GM19238 (cell line): ENCODE data around the gene CLEC2B.

Source experiments
- DNase-seq: peaks from one replicate; pipeline ENCODE4 v3.0.0; 2011; ENCODE audit warnings: low spot score; ENCODE audit not compliant: insufficient read length

CLEC2B gene

DNA sequence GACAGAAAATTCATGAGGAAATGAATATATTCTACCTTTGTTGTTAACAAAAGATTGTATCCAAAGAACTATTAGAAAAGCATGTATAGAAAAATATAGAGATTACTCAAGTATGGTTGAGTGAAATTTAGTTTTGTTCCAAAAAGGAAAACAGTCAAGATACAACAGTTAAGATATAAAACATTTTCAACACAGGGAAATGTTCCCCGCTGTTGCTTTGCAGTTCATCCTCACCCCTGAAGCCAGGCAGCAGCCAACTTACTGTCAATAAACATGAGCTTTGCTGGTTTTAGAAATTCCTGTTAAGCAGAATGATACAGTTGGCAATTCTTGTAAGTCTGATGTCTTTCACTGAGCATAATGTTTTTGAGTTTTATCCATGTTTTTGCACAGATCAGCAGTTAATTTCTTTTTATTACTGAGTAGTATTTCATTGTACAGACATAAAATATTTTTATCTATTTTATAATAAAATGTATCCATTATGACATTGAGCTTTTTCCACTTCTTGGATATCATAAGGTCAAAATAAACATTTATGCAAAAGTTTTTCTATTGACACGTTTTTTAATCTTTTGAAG lies 1.2 kb upstream of the CLEC2B start:
- no peak for DNase-seq

DNA sequence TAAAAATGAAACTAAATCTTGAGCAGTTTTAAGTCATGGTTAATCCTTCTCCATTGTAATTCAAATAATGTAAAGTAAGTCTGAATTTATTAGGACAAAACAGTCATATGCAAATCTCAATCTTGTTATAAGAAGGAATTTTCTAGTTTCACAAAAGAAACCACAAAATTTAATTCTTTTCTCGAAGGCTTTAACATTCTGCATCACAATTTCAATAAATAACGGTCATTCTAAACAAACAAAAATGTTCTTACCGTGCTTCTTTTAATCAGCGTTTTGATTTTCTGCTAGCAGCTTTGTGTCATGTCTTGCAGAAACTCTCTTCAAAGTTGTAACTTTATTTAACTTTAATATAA lies 225 bp downstream of the CLEC2B start:
- DNase-seq = no peak

DNA sequence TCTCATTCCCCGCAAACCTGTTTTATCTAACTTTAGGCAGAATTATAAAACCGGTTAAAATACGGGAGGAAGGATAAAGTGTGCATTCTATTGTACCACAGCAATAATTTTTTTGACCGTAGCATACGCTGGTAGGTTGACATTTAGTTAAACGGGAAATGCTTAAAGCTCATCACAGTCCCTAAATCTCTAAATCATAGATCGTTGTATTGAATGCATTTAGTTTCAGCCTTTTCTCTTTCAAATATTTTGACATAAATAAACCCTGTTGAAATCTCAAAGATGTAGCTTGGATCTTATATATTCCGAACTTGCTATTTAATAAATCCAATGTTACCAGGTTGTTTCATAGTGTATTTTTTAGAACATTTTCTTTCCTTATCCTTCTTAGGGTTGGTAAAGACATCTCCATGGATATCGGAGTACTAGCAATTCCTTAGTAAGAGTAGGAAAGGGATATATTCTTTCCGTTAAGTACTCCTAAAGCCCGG lies 798 bp downstream of the CLEC2B start:
- no peak for DNase-seq

DNA sequence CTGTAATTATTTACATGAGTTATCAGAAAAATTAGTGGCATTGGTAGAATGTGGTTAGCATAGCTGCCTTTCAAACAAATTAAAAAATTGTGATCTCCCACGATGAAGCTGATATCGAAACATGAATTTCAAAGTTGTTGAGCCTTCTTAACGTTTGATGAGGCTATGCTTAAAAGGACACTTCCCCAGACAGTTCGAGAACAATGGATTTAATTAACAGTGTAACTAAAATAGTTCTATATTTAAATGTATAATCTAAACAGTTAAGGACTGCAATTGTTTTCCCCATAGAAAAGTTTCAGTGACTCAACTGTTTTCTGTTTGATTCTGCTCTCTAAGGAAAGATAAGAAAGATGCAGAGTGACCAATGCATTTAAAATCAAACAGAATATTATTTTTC lies 1.6 kb downstream of the CLEC2B start:
- DNase-seq = no peak

DNA sequence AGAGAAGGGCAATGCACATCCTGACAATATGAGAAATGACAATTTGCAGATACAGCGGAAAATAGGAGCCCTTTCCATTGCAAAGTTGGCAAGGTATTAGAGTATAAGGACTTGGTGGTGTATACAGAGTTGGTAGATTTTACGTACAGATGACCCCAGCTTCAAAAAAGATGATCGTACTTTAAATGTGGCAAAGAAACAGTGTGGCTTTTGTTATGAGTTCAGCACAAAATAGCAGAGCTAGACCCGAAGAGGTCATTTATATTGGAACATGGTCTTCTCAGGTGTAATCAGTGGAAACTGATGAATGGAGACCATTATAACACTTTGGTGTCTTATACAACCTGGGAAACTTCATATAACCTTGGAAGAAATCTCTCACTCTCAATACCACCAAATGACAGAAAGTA lies 2.3 kb downstream of the CLEC2B start:
- no peak for DNase-seq

DNA sequence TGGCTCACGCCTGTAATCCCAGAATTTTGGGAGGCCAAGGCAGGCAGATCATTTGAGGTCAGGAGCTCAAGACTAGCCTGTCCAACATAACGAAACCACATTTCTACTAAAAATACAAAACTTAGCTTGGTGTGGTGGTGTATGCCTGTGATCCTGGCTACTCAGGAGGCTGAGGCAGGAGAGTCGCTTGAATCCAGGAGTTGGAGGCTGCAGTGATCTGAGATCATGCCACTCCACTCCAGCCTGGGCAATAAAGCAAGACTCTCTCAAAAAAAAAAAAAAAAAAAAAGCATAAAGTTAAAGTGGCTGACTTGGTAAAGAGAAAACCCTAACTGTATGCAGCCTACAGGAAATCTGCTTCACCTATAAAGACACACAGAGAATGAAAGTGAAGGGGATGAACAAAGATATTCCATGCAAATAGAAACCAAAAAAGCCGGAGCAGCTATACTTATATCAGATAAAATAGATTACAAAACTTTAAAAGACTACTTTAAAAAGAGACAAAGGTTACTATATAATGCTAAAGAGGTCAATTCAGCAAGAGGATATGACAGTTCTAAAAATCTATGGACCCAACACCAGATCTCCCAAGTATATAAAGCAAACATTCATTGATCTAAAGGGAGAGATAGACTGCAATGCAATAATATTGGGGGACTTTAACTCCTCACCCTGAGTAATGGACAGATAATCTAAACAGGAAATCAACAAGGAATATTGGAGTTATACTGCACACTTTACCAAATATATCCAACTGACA lies 4.1 kb downstream of the CLEC2B start:
- no peak for DNase-seq

DNA sequence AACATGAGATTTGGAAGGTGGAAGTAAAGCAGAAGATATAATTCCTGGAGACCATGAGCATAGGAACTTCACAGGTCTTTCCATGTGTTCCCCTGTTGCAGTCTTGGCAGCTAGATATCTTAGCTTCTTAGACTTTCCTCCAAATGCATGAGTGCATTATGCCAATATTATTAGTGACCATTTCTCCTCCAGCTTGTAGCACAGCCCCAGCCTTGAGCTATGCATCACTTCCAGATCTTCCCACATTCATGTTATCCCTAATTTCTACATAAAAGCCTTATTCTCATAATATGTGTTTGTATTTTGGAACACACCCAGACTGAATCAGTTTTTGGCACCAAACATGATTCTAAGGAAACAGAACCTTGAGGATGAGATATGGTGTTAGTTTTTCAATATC lies 11.0 kb downstream of the CLEC2B start:
- no peak for DNase-seq

DNA sequence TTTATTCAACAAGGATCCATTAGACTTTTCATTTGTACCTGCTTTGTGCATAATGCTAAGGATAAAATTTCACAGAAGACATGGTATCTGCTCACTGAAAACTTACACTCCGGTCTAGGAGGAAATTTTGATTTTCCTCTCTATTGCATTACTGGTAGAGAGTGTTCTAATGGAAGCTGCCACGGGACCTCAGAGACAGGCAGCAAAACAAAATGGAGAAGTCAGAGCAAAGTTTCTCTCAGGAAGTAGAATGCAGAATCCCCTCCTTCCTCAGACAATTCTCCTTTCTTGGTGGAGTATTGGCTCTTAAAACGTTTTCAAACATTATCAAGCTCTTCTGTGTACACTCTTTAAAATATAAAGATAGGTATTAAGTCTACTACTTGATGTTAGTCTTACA lies 12.3 kb downstream of the CLEC2B start:
- no peak for DNase-seq

DNA sequence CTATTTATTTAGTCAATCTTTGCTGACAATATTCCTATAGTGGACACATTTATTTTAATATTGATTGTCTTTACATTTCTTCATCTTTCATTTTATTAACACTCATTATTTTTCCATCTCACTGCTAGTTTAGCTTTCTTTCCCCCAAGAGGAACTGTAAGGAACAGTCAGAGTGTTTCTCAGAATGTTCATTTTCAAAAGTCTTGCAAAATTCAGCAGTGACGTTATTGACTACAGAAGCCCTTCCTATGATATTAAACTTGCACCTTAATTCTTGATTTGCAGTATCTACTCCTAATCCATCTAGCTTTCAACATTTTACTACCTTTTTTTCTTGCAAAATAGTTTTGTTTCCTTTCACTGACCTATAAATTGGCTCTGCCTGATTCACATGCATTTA lies 13.0 kb downstream of the CLEC2B start:
- DNase-seq = no peak

DNA sequence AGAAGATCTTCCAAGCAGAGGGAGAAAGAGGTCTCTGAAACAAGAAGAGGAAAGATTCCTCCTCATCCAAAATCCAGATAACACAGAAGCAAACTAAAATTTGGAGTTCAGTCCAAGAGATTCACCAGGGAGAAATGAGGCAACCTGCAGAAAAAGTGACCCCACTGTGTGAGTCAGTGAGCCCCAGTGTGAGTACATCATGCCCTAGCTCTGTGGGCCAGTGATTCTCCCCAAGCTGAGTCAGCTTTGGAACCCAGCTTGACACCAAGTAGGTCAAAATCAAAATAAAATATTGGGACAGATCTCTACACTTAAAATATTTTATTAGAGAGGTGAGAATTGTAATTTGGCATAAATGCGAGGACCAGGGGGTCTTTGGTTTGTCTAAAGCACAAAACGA lies 17.2 kb downstream of the CLEC2B start:
- DNase-seq = no peak

DNA sequence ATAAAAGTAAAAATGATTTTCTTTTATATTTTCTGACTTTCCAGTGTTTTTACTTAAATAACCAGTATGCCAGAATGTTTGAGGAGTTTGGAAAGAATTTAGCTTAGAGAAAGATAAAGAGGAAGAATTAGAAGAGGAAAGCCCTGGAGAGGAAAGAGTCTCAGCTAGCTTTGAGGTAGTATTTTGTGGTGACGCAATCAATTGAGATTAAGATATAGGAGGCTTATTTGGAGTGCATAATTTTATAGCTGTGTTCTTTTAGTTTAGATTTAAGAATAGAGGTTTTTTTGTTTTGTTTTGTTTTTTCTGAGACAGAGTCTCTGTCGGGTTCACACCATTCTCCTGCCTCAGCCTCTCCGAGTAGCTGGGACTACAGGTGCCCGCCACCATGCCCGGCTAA lies 18.1 kb downstream of the CLEC2B start:
- DNase-seq = no peak

DNA sequence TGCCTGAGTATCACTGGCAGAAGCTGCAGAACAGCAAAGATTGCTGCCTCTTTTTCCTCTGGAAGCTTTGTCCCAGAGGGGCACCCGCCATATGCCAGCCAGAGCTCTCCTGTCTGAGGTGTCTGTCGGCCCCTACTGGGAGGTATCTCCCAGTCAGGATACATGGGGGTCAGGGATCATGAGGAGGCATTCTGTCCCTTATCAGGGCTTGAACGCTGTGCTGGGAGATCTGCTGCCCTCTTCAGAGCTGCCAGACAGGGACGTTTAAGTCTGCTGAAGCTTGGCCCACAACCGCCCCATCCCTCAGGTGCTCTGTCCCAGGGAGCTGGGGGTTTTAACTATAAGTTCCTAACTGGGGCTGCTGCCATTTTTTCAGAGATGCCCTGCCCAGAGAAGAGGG lies 20.3 kb downstream of the CLEC2B start:
- DNase-seq = no peak

DNA sequence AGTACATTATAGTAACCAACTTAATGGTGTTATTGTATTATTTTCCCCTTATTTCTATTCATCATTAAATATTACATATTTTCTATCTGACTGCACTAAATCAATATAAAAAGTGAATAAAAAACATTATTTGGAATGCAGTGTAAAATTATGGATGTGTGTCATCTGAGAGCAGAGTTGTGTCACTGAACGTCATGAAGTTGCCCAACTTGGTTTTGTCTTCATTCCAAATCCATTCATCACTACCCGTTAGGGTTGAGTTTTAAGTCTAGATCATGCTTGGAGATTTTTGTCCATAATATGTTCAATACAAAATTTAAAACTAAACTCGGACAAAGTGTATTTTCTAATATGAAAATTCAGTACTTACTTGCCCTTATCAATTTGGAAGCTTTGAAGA lies 25.7 kb downstream of the CLEC2B start:
- no peak for DNase-seq

DNA sequence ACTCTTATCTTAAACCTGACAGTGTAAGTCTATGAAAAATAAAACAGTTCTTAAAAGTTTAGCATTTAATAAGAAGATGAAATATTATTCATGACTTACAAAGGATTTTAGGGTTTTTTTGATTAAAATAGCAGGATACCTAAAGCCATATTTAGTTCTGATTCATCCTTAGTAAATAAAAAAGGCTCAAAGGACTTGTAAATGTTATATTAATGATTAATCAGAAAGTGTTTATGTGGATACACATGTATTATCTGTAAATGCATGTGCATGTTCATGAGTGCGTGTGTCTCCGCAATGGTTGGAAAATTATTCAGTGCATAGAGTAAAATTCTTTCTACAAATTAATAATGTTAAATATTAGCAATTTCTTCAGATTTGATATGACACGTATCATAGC lies 37.4 kb downstream of the CLEC2B start:
- no peak for DNase-seq

DNA sequence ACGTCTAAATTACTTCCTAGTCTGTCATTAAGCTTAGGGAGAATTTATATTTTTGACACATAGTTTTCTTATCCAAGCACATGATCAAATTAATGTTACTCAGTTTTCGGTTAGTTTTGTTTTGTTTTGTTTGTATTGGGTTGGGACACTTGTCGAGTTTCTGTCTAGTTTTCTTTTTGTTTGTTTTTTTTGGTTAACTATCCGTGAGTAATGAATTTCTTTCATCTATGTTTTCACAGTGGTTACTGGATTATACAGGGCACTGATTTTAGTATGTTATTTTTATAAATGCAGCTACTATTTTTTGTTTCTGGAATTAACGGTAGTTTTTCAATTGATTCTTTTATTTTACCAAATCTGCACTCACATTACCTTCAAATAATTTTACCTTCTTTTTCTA lies 39.2 kb downstream of the CLEC2B start:
- DNase-seq = no peak

DNA sequence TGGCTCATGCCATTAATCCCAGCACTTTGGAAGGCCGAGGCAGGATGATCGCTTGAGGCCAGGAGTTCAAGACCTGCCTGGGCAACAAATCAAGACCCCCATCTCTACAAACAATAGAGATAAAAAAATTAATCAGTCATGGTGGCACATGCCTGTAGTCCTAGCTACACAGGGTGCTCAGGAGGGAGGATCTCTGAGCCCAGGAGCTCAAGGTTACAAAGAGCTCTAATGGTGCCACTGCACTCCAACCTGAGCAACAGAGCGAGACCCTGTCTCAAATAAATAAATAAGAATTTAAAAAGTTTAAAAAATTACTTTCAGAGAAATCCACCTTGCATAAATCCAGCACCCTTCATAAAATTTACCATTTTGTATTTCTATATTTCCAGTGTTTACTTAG lies 39.7 kb downstream of the CLEC2B start:
- DNase-seq = no peak

DNA sequence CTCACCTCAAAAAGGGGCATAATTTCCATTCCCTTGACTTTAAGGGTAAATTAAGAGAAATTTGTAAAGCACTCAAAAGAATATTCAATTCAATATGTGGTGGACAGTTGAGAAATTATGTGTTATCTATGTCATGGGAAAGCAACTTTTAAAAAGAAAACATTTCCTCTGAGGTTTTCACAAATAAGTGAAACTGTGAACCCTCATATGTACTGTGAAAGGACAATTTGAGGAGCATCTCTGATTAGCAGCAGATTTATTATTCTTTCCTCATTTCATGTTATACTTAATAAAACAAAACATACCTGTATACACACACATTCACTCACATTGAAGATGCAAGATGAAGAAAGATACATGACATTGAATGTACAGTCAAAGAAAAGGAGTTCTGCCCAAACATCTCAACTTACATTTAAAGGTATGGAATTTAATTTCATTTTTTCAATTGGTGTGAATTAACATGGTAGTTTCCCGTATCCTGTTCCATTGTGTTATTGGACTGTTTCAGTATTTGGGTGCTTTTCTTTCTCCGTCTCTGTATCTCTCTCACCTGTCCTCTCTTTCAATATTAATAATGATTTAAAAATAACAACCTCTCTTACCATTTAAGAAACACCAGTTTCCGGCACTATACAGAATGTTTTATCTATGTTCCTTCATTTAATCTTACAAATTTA lies 41.8 kb downstream of the CLEC2B start, which contains the start of gene KLRF1:
KLRF1 (plus strand) TSS at position 273 of the 680 bp plus-strand sequence; CDS start at position 337, 64 bp downstream.
- no peak for DNase-seq

DNA sequence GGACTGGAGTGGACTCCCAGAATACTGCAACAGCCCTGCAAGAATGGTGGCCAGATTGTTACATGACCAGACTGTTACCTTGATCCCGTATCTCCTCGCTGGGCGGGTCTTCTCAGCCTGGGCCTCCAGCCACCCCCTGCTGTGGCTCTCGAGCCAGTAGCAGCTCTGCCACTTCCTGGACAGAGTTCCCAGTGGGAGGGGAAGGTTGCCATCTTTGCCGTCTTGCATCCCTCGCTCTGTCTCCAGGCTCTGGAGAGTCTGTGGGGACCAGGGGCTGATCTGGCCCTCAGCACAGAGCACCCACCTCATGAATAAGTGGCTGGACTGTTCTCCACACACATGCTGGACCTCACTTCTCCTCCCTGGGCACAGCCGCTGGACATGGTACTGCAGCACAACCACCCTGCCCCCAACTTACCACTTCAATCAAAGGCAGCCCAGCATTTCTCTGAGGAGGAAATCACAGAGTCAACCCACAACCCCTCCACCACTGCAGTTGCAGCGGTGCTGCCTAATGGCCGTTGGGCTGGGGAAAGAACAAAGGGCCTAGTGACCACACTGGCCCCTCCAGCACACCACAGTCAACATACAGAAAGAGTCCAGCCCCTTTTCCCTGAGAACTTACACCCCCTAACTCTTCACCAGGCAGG lies 48.7 kb downstream of the CLEC2B start:
- no peak for DNase-seq

DNA sequence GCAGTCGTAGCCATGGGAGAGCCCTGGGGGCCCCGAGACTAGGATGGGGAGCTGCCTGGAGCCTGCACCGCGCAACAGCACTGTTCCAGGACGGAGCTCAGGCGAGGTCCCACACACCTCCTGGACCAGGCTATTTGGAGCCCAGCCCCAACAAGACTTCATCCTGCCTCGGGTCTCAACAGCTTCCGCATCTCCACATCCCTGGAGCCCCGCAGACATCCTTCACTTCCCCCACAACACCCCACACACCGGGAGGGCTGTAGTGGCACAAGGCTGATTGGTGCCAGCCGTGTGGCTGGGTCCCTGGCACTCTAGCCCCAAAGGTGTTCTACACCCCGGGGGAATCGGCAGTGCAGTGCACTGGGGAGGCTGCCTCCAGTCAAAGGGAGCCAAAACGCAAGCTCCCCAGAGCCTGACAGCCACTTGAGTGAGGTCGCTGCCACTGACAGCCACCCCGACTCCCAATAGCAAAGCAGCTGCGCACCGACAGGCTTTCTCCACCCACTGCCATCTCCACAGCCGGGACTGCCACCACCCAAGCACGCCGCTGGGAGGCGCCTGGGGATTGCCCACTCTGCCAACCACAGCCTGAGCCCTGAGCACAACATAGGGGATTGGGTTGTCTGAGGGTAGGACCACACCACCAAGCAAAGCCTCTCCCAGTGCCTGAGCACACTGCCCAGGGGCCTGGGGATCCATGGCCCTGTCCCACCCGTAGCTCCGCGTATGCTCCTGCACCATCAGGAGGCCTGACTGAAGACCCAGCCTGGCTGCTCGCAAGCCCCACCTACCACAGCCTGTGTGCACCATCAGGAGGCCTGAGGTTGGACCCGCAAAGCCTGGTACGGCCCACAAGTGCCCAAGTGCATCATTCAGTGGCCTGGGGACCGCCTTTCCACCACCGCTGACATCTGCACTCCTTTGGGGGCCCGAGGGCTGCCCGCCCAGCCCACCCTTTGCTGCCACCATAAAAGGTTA lies 55.0 kb downstream of the CLEC2B start:
- DNase-seq = peak; percentile 85

DNA sequence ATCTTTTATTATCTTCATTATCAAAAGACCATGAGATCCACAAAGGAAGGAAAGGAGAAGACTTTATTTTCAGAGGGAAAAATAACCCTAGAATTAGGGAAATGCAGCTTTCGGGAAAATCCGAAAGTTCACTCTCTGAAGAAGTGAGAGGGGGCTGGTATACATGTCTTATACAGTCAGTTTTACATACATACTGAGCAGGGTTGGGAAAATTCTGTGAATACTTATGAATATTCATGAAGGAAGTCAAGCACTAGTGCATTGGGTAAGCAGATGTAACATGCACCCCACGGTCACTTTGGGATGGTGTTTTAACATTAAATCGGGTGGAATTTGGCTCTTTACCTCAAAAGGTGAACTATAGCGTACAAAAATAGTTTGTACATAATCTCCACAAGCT lies 57.5 kb downstream of the CLEC2B start:
- DNase-seq = no peak

DNA sequence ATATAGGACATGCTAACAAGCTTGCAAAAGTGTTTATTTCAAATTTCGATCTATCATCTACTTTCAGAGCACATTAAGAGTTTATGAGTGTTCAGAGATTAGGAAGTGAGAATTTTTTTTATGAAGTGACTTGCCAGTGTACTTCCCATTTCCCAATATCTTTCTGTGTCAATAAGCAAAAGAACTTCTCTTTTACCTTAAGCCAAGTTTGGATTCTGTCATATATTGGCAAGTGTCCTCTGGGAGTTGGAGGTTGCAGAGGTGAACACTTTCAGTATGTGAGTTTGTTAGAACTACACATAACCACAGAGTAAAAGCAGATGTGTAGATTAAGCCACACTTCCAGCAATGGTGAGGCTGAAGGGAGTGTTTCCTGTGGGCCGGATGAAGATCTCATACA lies 58.5 kb downstream of the CLEC2B start:
- DNase-seq = no peak
